ENCODE data around the gene FHL2. TPM values are rescaled to one million over a fixed set of nuclear protein-coding genes. Genes with fewer than 3 reads are reported as not detected.

FHL2 gene
- total and polyA plus RNA-seq, 9 of the 15 experiments (the other 6 are each of a cell fraction or from before 2014, with no cell fraction given) = 7.5 to 33.1 (median 23.9) TPM

GRCh38 chr2:105371156-105371555 is 27.7 kb downstream of the FHL2 start:
- CTCF ChIA-PET (ENCODE audit: low intra/inter-chr PET ratio) = interaction anchor here (2.5 to 4.1 kb wide), 2 partner anchors 149 to 175 kb away, joined by 11 to 117 read pairs; no protein-coding TSS in a partner anchor
- in situ Hi-C loops (cut with MboI) = loop anchor here (5.0 kb wide), 1 partner anchor 151 kb away; no protein-coding TSS in a partner anchor

More at GRCh38 chr2:105371156-105371555, 27.7 kb downstream of the FHL2 start:
- no peaks in the 10 kb centered on the region for H3K9me3 ChIP-seq (replicated peaks; ENCODE audit: control insufficient read depth, insufficient read depth, low read depth, low read length)
- intact Hi-C loops (cut with micrococcal nuclease) = loop anchor here (5.0 kb wide), 1 partner anchor 81 kb away; no protein-coding TSS in a partner anchor
- ATAC-seq (no peak), FAIRE-seq (no peak), DNase-seq (ENCODE audit: extremely low read depth in 1 of 4, low spot score in 3 of 4) (no peak)
- no TSS peak for BruUV-seq (replicated peaks)
- H3K4me3 ChIP-seq = no peak overlapping the region
- POLR2A ChIA-PET = no interaction called here
- no peak overlapping the region for H3K27ac ChIP-seq (ENCODE audit: extremely low read depth, low read depth, low read length)
- H3K36me3 ChIP-seq (ENCODE audit: control insufficient read depth, insufficient read depth, low read length) = peaks cover 65% of the 10 kb centered on the region; the same call in 2 of the 3 replicates
- no peaks in the 10 kb centered on the region for H3K27me3 ChIP-seq (ENCODE audit: control insufficient read depth in 2 of 2, insufficient read depth in 2 of 2, low read length in 2 of 2)
- no peak overlapping the region for H3K4me2 ChIP-seq (ENCODE audit: insufficient read depth, low read length)
- no peaks in the 10 kb centered on the region for H4K20me1 ChIP-seq (replicated peaks; ENCODE audit: control insufficient read depth, insufficient read depth, low read length)
- no peaks in the 10 kb centered on the region for H3K9me1 ChIP-seq (ENCODE audit: control insufficient read depth, insufficient read depth, low read length)
- no peak overlapping the region for H2AFZ ChIP-seq (ENCODE audit: low read depth, low read length)
- TF ChIP-seq TSC22D4 (tag; IDR thresholded peaks at IDR 0.05) (no peak), AFF4 (CRISPR knock-in tag; IDR thresholded peaks at IDR 0.05) (no peak), DNMT1 (IDR thresholded peaks at IDR 0.05) (no peak), ZZZ3 (IDR thresholded peaks at IDR 0.05) (no peak), CREBBP (IDR thresholded peaks at IDR 0.05; ENCODE audit: low read depth, low read length) (no peak), ZNF561 (CRISPR knock-in tag; conservative IDR thresholded peaks at IDR 0.05) (no peak)
- no peaks in the 10 kb centered on the region for H3K79me2 ChIP-seq (ENCODE audit: control insufficient read depth, insufficient read depth, low read length)
- peaks cover 0 to 4% of the 10 kb centered on the region in 2 experiments; a peak in 2 of 5 replicates for H3K4me1 ChIP-seq (replicated peaks in 1 of 2; ENCODE audit: control insufficient read depth in 2 of 2, insufficient read depth in 2 of 2, low read length in 2 of 2)
- WGBS (ENCODE audit: insufficient coverage, low coverage, missing lambda C conversion rate) = 85% methylated on average over 10 of the region's 10 CpGs
- no peak overlapping the region for H3K9ac ChIP-seq (ENCODE audit: insufficient read depth in 1 of 2, low read depth in 2 of 2, low read length in 2 of 2)
